Activated naive CD4-positive, alpha-beta T cell treated with anti-CD3 and anti-CD28 coated beads, Interleukin-2, amount 50 U/mL, for 72 hours (primary cell): ENCODE data around the gene RERE. TPM values are rescaled to one million over a fixed set of nuclear protein-coding genes. Genes with fewer than 3 reads are reported as not detected.
"Not testable (repeated sequence)": the region's sequence is repeated elsewhere in the genome, so short reads cannot be mapped to it uniquely, and the experiment has no call there.

Experiments
- ATAC-seq, 2 donors: fragments of 150-1000 bp; cut with Tn5 transposase; 2 replicates each; pipeline ENCODE4 v1.10.0; 2021; ENCODE audit warnings: mild to moderate bottlenecking in 2 of 2, moderate library complexity in 2 of 2
- DNase-seq, 2 donors: peaks; one replicate each; pipeline ENCODE4 v3.0.0; 2021 to 2022; ENCODE audit warnings: low spot score in 2 of 2
- H3K27ac Mint-ChIP-seq, 2 donors: one replicate each; pipeline ENCODE4 v1.8.0; 2022; ENCODE audit warnings: mild to moderate bottlenecking in 2 of 2, mixed read lengths in 2 of 2
- H3K36me3 Mint-ChIP-seq, 2 donors: one replicate each; pipeline ENCODE4 v1.8.0; 2022; ENCODE audit warnings: mixed read lengths in 2 of 2
- H3K9me3 Mint-ChIP-seq, 2 donors: one replicate each; pipeline ENCODE4 v1.8.0; 2022; ENCODE audit warnings: mixed read lengths in 2 of 2
- total RNA-seq, 2 donors: library from RNA; stranded (reverse); gene quantifications; one replicate each; pipeline ENCODE4 v1.2.3, GENCODE V29; 2022

The RERE gene
- total RNA-seq, 2 donors from 2014 or later = 51.8 to 72.1 TPM

DNA sequence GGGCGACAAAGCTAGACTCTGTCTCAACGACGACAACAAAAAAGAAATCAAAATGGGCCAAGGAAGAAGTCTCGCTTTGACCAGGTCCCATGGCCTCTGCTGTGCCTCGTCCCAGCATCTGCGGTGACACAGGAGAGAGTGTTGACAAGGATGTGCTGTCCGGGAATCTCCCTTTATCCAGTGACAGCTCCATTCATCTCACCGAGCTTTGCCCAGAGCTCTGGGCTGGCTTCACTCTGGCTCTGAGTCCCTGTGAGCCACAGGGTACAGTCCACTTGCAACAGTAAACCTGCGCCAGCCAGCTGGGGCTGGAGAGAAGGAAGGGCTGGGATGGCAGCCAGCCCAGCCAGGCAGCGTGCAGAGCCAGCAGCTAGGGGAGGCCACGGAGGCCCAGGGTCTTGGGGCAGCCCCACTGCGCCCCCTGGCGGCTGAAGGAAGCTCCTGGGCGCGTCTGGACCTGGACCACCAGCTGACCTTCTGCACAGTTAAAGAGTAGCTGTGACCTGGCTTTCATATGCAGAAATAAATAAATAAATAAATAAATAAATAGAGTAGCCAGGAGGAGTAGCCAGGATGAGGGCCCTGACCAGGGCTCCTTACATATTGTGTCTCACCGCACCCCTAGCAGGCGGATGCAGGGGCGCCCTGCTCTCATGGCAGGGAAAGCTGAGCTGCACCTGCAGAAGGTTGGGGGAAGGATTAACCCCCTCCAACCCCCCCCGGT lies 31.4 kb upstream of the RERE start:
- Mint-ChIP-seq H3K27ac (no peak overlapping the region), H3K36me3 (no peaks in the 10 kb centered on the region), H3K9me3 (no peaks in the 10 kb centered on the region)
- ATAC-seq (peak; percentile 80 to 96), DNase-seq (peak; percentile 75 to 86)

DNA sequence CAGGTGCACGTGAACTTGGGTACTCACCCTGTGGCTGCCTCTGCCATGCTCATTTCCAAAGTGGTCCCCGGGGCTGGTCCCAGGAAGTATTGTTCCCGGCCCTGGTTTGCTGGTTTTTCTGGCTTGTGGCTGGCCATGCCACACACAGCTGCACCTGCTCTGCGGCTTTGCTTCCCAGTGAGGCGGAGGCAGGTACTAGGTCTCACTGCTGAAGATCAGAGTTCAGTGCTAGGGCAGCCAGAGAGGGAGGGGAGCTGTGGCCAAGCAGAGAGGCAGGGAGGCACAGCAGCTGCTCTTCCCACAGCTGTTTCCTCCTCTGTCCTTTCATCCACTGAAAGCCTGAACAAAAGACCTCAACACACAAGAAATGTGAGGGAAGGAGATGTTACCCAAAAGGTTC lies 30.6 kb upstream of the RERE start:
- H3K27ac Mint-ChIP-seq = peak overlapping the region in 1 of 2 donors; percentile 36
- DNase-seq (no peak), ATAC-seq (no peak)
- no peaks in the 10 kb centered on the region for H3K9me3 Mint-ChIP-seq
- no peaks in the 10 kb centered on the region for H3K36me3 Mint-ChIP-seq

- Mint-ChIP-seq H3K27ac (no peak overlapping the region), H3K9me3 (no peaks in the 10 kb centered on the region), H3K36me3 (no peaks in the 10 kb centered on the region)
- ATAC-seq (no peak), DNase-seq (no peak)
These were observed 28.8 kb upstream of the RERE start for GRCh38 chr1:8846263-8846662.

GRCh38 chr1:8845104-8846097 lies 28.0 kb upstream of the RERE start:
- peaks cover 0 to 2% of the 10 kb centered on the region in 2 donors for H3K9me3 Mint-ChIP-seq

GRCh38 chr1:8844501-8845006 lies 27.1 kb upstream of the RERE start:
- DNase-seq = no peak
- ATAC-seq = no peak
- Mint-ChIP-seq H3K27ac (peak overlapping the region in 1 of 2 donors; percentile 50), H3K9me3 (peaks cover 0 to 9% of the 10 kb centered on the region in 2 donors), H3K36me3 (no peaks in the 10 kb centered on the region)

More at GRCh38 chr1:8845104-8846097, 28.0 kb upstream of the RERE start:
- H3K27ac Mint-ChIP-seq = no peak overlapping the region
- no peak for ATAC-seq
- DNase-seq = no peak
- H3K36me3 Mint-ChIP-seq = no peaks in the 10 kb centered on the region

GRCh38 chr1:8841395-8841794 lies 24.0 kb upstream of the RERE start:
- Mint-ChIP-seq H3K36me3 (no peaks in the 10 kb centered on the region), H3K9me3 (peaks cover 0 to 9% of the 10 kb centered on the region in 2 donors), H3K27ac (no peak overlapping the region)
- ATAC-seq (no peak), DNase-seq (no peak)

DNA sequence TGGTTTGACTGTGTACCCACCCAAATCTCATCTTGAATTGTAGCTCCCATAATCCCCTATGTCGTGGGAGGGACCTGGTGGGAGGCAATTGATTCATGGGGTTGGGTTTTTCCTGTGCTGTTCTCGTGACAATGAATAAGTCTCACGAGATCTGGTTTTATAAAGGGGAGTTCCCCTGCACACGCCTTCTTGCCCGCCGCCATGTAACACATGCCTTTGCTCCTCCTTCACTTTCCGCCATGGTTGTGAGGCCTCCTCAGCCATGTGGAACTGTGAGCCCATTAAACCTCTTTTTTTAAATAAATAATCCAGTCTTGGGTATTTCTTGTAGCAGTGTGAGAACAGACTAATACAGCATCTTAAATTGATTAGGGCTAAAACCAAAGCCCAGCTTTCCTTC lies 22.6 kb upstream of the RERE start:
- Mint-ChIP-seq H3K27ac (peak overlapping the region in 1 of 2 donors; percentile 67), H3K36me3 (no peaks in the 10 kb centered on the region), H3K9me3 (peaks cover 0 to 9% of the 10 kb centered on the region in 2 donors)
- ATAC-seq = no peak
- no peak for DNase-seq

DNA sequence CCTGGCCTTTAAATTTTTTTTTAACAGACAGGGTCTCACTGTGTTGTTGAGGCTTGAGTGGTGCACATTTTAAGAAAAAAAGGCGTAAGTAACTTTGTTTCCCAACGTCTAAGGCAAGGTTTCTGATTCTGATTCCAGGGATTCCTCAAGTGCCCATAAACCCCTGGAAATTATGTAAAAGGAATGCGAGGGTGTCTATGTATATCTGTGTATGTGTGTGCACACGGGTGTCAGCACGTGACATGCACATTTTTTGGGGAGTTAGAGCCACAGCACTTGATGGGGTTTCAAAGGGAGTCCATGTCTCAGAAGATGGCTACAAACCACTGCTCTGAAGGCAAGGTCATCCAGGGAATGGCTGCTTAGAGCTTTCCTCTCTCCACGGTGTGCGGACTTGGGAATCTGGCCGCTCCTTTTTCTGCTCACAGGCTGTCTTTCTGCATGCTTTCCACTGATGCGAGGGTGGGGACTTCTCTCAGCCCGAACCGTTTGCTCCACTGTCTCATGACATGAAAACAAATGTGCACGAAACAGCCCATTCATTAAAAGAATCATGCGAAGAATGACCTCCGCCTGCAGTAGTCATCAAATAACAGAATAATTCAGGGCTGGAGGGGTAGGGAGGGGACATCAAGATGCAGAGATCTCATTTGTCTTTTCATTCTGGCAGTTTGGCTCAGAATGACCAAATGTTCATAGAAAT lies 18.7 kb upstream of the RERE start:
- peaks cover 0 to 9% of the 10 kb centered on the region in 2 donors for H3K9me3 Mint-ChIP-seq

GRCh38 chr1:8831340-8831739 lies 13.9 kb upstream of the RERE start:
- H3K36me3 Mint-ChIP-seq = no peaks in the 10 kb centered on the region
- DNase-seq = no peak
- no peak for ATAC-seq
- H3K9me3 Mint-ChIP-seq = no peaks in the 10 kb centered on the region
- no peak overlapping the region for H3K27ac Mint-ChIP-seq

More for the DNA sequence above, 18.7 kb upstream of the RERE start:
- ATAC-seq = no peak
- no peak for DNase-seq
- Mint-ChIP-seq H3K27ac (no peak overlapping the region), H3K36me3 (no peaks in the 10 kb centered on the region)

GRCh38 chr1:8830732-8831131 lies 13.3 kb upstream of the RERE start:
- not testable (repeated sequence) for H3K9me3 Mint-ChIP-seq, H3K27ac Mint-ChIP-seq, H3K36me3 Mint-ChIP-seq, ATAC-seq, DNase-seq

DNA sequence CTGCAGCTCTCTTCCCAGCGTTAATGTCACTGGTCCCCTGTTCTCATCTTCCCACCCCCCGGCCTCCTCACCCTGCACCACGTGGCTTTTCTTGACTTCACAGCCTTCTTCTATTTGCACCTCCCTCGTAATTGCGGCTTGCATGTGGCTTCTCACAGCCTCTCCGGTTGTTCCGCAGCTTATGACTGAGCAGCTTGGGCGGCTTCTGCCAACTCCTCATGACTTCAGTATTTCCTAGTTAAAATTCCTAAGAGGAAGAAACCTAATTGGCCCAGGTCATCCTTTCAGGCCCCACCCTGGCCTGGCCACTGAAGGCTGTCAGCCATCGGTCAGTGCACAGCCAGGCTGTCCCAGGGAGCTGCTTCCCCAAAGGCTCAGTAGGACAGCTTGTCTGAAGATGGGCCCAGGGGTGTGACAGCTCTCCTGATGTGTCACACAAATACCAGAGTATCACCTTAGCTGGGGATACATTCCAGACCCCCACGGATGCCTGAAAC lies 8.6 kb upstream of the RERE start:
- no peaks in the 10 kb centered on the region for H3K9me3 Mint-ChIP-seq
- no peak for ATAC-seq
- H3K27ac Mint-ChIP-seq = no peak overlapping the region
- no peaks in the 10 kb centered on the region for H3K36me3 Mint-ChIP-seq
- no peak for DNase-seq

- H3K27ac Mint-ChIP-seq = no peak overlapping the region
- no peaks in the 10 kb centered on the region for H3K36me3 Mint-ChIP-seq
- H3K9me3 Mint-ChIP-seq = no peaks in the 10 kb centered on the region
- DNase-seq = no peak
- ATAC-seq = no peak
These were observed 5.8 kb upstream of the RERE start for GRCh38 chr1:8823295-8823664.

GRCh38 chr1:8822373-8823294 lies 5.2 kb upstream of the RERE start:
- H3K27ac Mint-ChIP-seq = no peak overlapping the region
- H3K36me3 Mint-ChIP-seq = no peaks in the 10 kb centered on the region
- no peaks in the 10 kb centered on the region for H3K9me3 Mint-ChIP-seq
- ATAC-seq (no peak), DNase-seq (no peak)

GRCh38 chr1:8821084-8821483 lies 3.6 kb upstream of the RERE start:
- ATAC-seq (no peak), DNase-seq (no peak)
- peaks cover 11 to 12% of the 10 kb centered on the region in 2 donors for H3K36me3 Mint-ChIP-seq
- H3K27ac Mint-ChIP-seq = no peak overlapping the region
- no peaks in the 10 kb centered on the region for H3K9me3 Mint-ChIP-seq

DNA sequence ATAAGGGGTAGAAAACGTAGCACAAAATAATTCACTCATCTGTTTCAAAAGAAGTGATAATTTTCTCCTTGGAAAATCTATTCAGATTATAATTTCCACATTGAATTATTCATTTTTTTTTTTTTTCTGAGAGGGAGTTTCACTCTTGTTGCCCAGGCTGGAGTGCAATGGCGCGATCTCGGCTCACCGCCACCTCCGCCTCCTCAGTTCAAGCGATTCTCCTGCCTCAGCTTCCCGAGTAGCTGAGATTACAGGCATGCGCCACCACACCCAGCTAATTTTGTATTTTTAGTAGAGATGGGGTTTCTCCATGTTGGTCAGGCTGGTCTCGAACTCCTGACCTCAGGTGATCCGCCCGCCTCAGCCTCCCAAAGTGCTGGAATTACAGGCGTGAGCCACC lies 1.3 kb upstream of the RERE start:
- DNase-seq, H3K27ac Mint-ChIP-seq, H3K9me3 Mint-ChIP-seq, ATAC-seq: not testable (repeated sequence)
- H3K36me3 Mint-ChIP-seq = peaks cover 11 to 12% of the 10 kb centered on the region in 2 donors
